PFSK-1 (cell line): ENCODE measurements around the gene FLCN.

ENCODE experiments used
- FOXP2 ChIP-seq: optimal IDR thresholded peaks from 2 replicates; pipeline ENCODE3; 2011; ENCODE audit warnings: borderline replicate concordance, control low read depth, inconsistent platforms; ENCODE audit not compliant: insufficient read depth; ENCODE audit errors: extremely low read length, extremely low read depth
- POLR2AphosphoS5 ChIP-seq: IDR thresholded peaks from 2 replicates; pipeline ENCODE4 v1.6.1; 2012; ENCODE audit warnings: low read depth, mild to moderate bottlenecking, control low read depth, low read length, moderate library complexity
- SIN3A ChIP-seq: IDR thresholded peaks from 2 replicates; pipeline ENCODE4 v1.6.1; 2012; ENCODE audit warnings: mild to moderate bottlenecking, low read length, moderate library complexity, borderline replicate concordance; ENCODE audit not compliant: insufficient read depth
- TAF1 ChIP-seq: IDR thresholded peaks from 2 replicates; pipeline ENCODE4 v1.6.1; 2012; ENCODE audit warnings: low read length, control low read depth, borderline replicate concordance; ENCODE audit not compliant: insufficient read depth
- TF ChIP-seq, protein P1 (sequence below), 2 experiments: IDR thresholded peaks; 2 replicates each; pipeline versions ENCODE4 v1.6.1 to v1.8.0; 2011 to 2012; ENCODE audit warnings: low read depth in 2 of 2, low read length in 2 of 2, control low read depth in 1 of 2, inconsistent platforms in 1 of 2, mild to moderate bottlenecking in 1 of 2, moderate library complexity in 1 of 2; ENCODE audit not compliant: insufficient read depth in 1 of 2

The FLCN gene

DNA sequence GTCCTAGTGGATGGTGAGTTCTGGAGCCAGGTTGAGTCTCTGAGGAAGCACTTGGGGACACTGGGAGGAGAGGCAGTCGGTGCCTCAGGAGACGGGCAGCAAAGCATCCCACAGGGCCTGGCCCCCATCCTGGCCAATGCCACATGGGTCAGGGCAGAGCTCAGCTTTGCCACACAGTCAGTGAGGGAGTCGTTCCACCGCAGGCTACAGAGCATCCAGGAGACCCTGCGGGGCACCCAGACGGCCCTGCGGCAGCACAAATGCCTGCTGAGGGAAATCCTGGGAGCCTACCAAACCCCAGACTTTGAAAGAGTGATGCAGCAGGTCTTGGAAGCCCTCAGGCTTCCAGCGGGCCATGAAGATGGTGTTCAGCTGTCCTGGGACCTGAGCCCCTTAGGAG, 70.5 kb downstream of the FLCN start:
- TF ChIP-seq, protein P1, sequence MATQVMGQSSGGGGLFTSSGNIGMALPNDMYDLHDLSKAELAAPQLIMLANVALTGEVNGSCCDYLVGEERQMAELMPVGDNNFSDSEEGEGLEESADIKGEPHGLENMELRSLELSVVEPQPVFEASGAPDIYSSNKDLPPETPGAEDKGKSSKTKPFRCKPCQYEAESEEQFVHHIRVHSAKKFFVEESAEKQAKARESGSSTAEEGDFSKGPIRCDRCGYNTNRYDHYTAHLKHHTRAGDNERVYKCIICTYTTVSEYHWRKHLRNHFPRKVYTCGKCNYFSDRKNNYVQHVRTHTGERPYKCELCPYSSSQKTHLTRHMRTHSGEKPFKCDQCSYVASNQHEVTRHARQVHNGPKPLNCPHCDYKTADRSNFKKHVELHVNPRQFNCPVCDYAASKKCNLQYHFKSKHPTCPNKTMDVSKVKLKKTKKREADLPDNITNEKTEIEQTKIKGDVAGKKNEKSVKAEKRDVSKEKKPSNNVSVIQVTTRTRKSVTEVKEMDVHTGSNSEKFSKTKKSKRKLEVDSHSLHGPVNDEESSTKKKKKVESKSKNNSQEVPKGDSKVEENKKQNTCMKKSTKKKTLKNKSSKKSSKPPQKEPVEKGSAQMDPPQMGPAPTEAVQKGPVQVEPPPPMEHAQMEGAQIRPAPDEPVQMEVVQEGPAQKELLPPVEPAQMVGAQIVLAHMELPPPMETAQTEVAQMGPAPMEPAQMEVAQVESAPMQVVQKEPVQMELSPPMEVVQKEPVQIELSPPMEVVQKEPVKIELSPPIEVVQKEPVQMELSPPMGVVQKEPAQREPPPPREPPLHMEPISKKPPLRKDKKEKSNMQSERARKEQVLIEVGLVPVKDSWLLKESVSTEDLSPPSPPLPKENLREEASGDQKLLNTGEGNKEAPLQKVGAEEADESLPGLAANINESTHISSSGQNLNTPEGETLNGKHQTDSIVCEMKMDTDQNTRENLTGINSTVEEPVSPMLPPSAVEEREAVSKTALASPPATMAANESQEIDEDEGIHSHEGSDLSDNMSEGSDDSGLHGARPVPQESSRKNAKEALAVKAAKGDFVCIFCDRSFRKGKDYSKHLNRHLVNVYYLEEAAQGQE (IDR thresholded peaks at IDR 0.05; ENCODE audit: insufficient read depth in 1 of 2, low read depth in 2 of 2, low read length in 2 of 2): no peak

DNA sequence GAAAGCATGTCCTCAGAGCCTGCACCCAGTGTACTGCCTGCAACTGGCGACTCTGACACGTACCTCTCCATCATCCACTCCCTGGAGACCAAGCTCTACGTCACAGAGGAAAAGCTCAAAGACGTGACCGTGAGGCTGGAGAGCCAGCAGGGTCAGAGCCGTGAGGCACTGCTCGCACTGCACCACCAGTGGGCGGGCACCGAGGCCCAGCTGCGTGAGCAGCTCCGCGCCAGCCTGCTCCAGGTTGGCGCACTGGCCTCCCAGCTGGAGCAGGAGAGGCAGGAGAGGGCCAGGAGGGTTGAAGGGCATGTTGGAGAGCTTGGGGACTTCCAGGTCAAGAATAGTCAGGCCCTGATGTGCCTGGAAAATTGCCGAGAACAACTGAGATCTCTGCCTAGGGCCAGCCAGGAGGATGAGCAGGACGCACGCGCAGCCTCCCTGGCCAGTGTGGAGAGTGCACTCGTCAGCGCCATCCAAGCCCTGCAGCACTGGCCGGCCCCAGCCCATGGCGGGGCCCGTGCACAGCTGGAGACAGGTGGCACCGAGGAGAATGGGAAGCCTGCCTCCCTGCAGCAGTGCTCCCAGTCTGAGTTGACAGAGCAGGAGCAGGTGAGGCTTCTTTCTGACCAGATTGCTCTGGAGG, 71.2 kb downstream of the FLCN start:
- TF ChIP-seq, protein P1 (IDR thresholded peaks at IDR 0.05; ENCODE audit: insufficient read depth in 1 of 2, low read depth in 2 of 2, low read length in 2 of 2): no peak
- TF ChIP-seq FOXP2: no peak
- no peak for TF ChIP-seq POLR2AphosphoS5
- TF ChIP-seq TAF1: no peak
- no peak for TF ChIP-seq SIN3A

- TF ChIP-seq FOXP2: no peak
- no peak for TF ChIP-seq TAF1
- no peak for TF ChIP-seq SIN3A
- TF ChIP-seq, protein P1 (IDR thresholded peaks at IDR 0.05; ENCODE audit: insufficient read depth in 1 of 2, low read depth in 2 of 2, low read length in 2 of 2): no peak
- no peak for TF ChIP-seq POLR2AphosphoS5
Measured at GRCh38 chr17:17164676-17165075, 72.3 kb downstream of the FLCN start.

GRCh38 chr17:17164156-17164555, 72.8 kb downstream of the FLCN start:
- TF ChIP-seq, protein P1 (IDR thresholded peaks at IDR 0.05; ENCODE audit: insufficient read depth in 1 of 2, low read depth in 2 of 2, low read length in 2 of 2): no peak
- TF ChIP-seq FOXP2 (no peak), SIN3A (no peak), POLR2AphosphoS5 (no peak), TAF1 (no peak)
